Psoas muscle (tissue), 8 donors: ENCODE measurements around the gene MBLAC1. TPM values are rescaled to one million over a fixed set of nuclear protein-coding genes. Genes with fewer than 3 reads are reported as not detected.

ENCODE experiments used
- ATAC-seq, 4 donors: fragments of 200-7000 bp; cut with Tn5 transposase; one replicate each; pipeline ENCODE4 v1.9.1; 2020; ENCODE audit warnings: moderate library complexity in 3 of 4, mild to moderate bottlenecking in 2 of 4
- DNase-seq, 2 donors: peaks; one replicate each; pipeline ENCODE4 v3.0.0-alpha.2; 2020
- H3K27ac ChIP-seq: fragments of 200-600 bp; one replicate; pipeline ENCODE4 v1.8.0; 2022
- H3K27me3 ChIP-seq, 3 donors: fragments of 200-600 bp in 1 of 3; one replicate each; pipeline versions ENCODE4 v1.6.1 to v1.8.0; 2013 to 2022; ENCODE audit warnings: low read length in 2 of 3, mild to moderate bottlenecking in 2 of 3, moderate library complexity in 1 of 3; ENCODE audit not compliant: insufficient read depth in 3 of 3
- H3K36me3 ChIP-seq, 2 donors: fragments of 200-600 bp in 1 of 2; one replicate each; pipeline versions ENCODE4 v1.6.1 to v1.8.0; 2013 to 2022; ENCODE audit warnings: low read depth in 1 of 2, mild to moderate bottlenecking in 1 of 2, moderate library complexity in 1 of 2; ENCODE audit not compliant: insufficient read depth in 1 of 2
- H3K4me1 ChIP-seq: fragments of 200-600 bp; one replicate; pipeline ENCODE4 v1.8.0; 2022
- H3K4me3 ChIP-seq: fragments of 200-600 bp; one replicate; pipeline ENCODE4 v1.8.0; 2022; ENCODE audit warnings: mild to moderate bottlenecking
- H3K9me3 ChIP-seq: fragments of 200-600 bp; one replicate; pipeline ENCODE4 v1.8.0; 2022
- WGBS, 3 donors: extraction: QIAGEN DNeasy Blood & Tissue Kit; methylation state at CpG; one replicate each; pipeline versions ENCODE4 v1.1.6 to v1.1.7; 2013; 5-methylcytosine and 5-hydroxymethylcytosine counted together
- intact Hi-C, 2 donors: fragments of 100-400 bp; cut with DNase I; formaldehyde crosslinking; loops; one replicate each; pipeline versions ENCODE4 v1.11.0 to v1.14.2; 2022
- polyA plus RNA-seq, 3 donors: library from polyadenylated mRNA; stranded (reverse); fragments of 200-250 nt; gene quantifications; one replicate each; pipeline ENCODE4 v1.2.3, GENCODE V29; 2013
- total RNA-seq, 4 donors: library from RNA; stranded (reverse); fragmentation: NEBNext Ultra II Directional in 2 of 4; extraction: Animal tissue kit (Norgen Biotek cat#: 25700) in 2 of 4; gene quantifications; one replicate each; pipeline versions ENCODE4 v1.2.1 to v1.2.4, GENCODE V29; 2021 to 2023
- TF ChIP-seq, protein P1 (sequence below): fragments of 200-600 bp; IDR thresholded peaks from one replicate; pipeline ENCODE4 v1.8.0; 2022; ENCODE audit warnings: antibody characterized with exemption
- donor health status: healthy with polysubstance abuse.
- donor health status: DM: no; HTN: no; CAD: no; lungs with moderate emphysema.
- donor health status: Bipolar disorder and iron deficiency.
- donor health status: healthy.
- donor health status: DM: yes; HTN: yes; CAD: no.
- donor health status: DM: no; HTN: no; CAD: no.
- donor health status: DM: no; HTN: no; CAD: no.
- donor health status: DM: yes; HTN: yes; CAD: no.

Gene MBLAC1
- total and polyA plus RNA-seq, 7 donors, result 0.91 to 3.8 (median 2.0) TPM

DNA sequence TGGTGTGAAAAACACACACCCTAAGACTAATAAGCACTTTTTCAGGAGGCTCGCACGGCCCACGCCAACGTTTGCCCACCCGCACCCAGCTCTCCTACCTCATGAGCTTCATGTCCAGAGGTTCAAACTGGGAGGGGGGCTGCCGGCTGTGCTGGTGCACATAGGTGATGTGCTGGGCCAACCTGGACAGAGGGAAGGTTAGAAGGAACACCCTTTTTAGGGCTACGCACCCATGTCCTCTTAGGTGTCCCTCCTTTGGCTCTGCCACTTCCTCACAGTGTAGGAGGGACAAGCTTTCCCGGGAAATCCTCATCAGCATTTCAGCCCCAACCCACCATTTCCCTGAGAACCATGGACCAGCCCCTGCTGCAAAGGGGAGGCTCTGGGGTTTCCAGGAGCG is 31.5 kb upstream of the MBLAC1 start:
- Histone ChIP-seq H3K4me1 (peaks cover 20% of the 10 kb centered on the region), H3K4me3 (no peak overlapping the region), H3K36me3 (peaks cover 12 to 95% of the 10 kb centered on the region in 2 donors), H3K27ac (no peak overlapping the region), H3K9me3 (no peaks in the 10 kb centered on the region), H3K27me3 (no peaks in the 10 kb centered on the region)
- DNase-seq, result no peak
- 75 to 80% (median 79%) methylated on average over 9 of the region's 9 CpGs for WGBS, 3 donors
- intact Hi-C loops, result no loop called here
- ATAC-seq, result no peak
- TF ChIP-seq, protein P1, sequence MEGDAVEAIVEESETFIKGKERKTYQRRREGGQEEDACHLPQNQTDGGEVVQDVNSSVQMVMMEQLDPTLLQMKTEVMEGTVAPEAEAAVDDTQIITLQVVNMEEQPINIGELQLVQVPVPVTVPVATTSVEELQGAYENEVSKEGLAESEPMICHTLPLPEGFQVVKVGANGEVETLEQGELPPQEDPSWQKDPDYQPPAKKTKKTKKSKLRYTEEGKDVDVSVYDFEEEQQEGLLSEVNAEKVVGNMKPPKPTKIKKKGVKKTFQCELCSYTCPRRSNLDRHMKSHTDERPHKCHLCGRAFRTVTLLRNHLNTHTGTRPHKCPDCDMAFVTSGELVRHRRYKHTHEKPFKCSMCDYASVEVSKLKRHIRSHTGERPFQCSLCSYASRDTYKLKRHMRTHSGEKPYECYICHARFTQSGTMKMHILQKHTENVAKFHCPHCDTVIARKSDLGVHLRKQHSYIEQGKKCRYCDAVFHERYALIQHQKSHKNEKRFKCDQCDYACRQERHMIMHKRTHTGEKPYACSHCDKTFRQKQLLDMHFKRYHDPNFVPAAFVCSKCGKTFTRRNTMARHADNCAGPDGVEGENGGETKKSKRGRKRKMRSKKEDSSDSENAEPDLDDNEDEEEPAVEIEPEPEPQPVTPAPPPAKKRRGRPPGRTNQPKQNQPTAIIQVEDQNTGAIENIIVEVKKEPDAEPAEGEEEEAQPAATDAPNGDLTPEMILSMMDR, result no peak

GRCh38 chr7:100095704-100096103 is 31.1 kb upstream of the MBLAC1 start:
- WGBS, 3 donors, result 90 to 95% (median 92%) methylated on average over 17 of the region's 17 CpGs
- Histone ChIP-seq H3K4me3 (no peak overlapping the region), H3K9me3 (no peaks in the 10 kb centered on the region), H3K36me3 (peaks cover 12 to 91% of the 10 kb centered on the region in 2 donors), H3K27me3 (no peaks in the 10 kb centered on the region), H3K4me1 (peaks cover 20% of the 10 kb centered on the region), H3K27ac (no peak overlapping the region)
- intact Hi-C loops, result no loop called here
- TF ChIP-seq, protein P1, result no peak
- DNase-seq, result no peak
- ATAC-seq, result no peak

GRCh38 chr7:100098913-100099312 is 27.9 kb upstream of the MBLAC1 start:
- Histone ChIP-seq H3K36me3 (peaks cover 9 to 68% of the 10 kb centered on the region in 2 donors), H3K27ac (no peak overlapping the region), H3K27me3 (no peaks in the 10 kb centered on the region), H3K9me3 (no peaks in the 10 kb centered on the region), H3K4me1 (peaks cover 19% of the 10 kb centered on the region), H3K4me3 (peak overlapping the region; percentile 77)
- intact Hi-C loops, result no loop called here
- ATAC-seq, result no peak
- DNase-seq, result no peak
- TF ChIP-seq, protein P1, result no peak
- 81 to 86% (median 83%) methylated on average over 10 of the region's 10 CpGs for WGBS, 3 donors

DNA sequence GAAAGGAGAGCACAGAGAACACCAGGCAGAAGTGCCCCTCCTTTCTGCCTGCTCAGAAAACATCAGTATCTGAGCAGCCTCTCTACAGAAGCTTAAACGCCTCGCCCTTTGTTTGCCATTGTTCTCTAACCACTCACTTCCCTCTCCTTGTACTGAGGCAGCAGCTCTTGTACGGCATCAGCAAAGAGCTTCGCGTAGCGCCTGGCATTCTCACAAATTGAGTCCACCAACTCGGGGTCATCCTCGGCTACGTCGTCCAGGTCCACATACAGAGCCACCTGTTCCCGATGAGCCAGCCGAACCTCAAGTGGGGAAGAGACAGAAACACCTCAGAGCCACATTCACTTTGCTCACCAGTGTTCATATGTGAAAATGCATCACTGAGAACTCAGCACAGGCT is 27.3 kb upstream of the MBLAC1 start:
- no peak for DNase-seq
- Histone ChIP-seq H3K4me3 (peak overlapping the region; percentile 77), H3K27me3 (no peaks in the 10 kb centered on the region), H3K9me3 (no peaks in the 10 kb centered on the region), H3K4me1 (peaks cover 18% of the 10 kb centered on the region), H3K36me3 (peaks cover 9 to 68% of the 10 kb centered on the region in 2 donors), H3K27ac (peak overlapping the region; percentile 90)
- intact Hi-C loops, result no loop called here
- WGBS, 3 donors, result 58 to 65% (median 65%) methylated on average over 12 of the region's 12 CpGs
- ATAC-seq, result no peak
- TF ChIP-seq, protein P1, result no peak

DNA sequence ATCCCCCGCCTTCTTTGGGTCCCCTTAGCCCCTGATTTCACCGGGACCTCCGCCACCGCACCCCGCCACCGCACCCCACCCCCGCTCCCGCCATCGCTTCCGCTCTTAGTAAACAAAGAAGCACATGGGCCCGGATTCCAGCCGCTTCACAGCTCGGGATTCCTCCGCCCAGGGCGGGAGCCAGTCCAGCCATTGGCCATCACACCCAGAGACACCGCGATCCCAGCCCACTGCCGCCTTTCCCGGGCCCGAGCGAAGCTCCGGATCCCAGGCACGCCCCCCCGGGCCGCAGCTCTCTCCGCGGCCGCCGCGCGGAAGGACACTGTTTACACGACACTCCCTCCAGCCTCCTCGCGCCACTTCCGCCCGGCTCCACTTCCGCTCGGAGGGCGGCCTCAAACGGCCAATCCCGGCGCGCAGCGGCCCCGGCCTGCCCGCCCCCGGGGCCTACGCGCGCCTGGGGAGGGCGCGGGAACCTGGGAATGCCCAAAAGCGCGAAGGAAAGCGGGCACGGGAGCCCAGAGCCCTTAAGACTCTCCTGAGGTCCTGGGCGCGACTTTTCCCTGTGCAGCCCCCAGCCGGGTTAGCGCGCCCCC is 26.2 kb upstream of the MBLAC1 start:
- H3K4me1 ChIP-seq, result peaks cover 18% of the 10 kb centered on the region
- H3K27ac ChIP-seq, result peak overlapping the region; percentile 90
- 0 to 1% (median 1%) methylated on average over 55 to 61 of the region's 61 CpGs for WGBS, 3 donors
- peaks cover 9 to 68% of the 10 kb centered on the region in 2 donors for H3K36me3 ChIP-seq
- no peaks in the 10 kb centered on the region for H3K27me3 ChIP-seq
- ATAC-seq, result peak; percentile 90 to 93 (median 92)
- TF ChIP-seq, protein P1, result no peak
- H3K9me3 ChIP-seq, result no peaks in the 10 kb centered on the region
- intact Hi-C loops, result loop anchor here in 1 of 2 donors (1.0 to 2.0 kb wide), 2 partner anchors 19 to 52 kb away; partner anchors contain the start of genes CNPY4, TAF6 and ZSCAN21
- H3K4me3 ChIP-seq, result peak overlapping the region; percentile 77
- peak; percentile 95 to 97 for DNase-seq
